HEK293 (cell line): ENCODE results near the gene SAMD4B.

Source experiments
- BCL11A ChIP-seq: fragments of 450-650 bp; formaldehyde crosslinking; IDR thresholded peaks from 2 replicates; pipeline ENCODE4 v1.5.1; 2016; ENCODE audit warnings: low read depth, missing biosample characterization, missing genetic modification characterization
- BCL11B ChIP-seq: fragments of 450-650 bp; formaldehyde crosslinking; IDR thresholded peaks from 2 replicates; pipeline ENCODE4 v1.5.1; 2016; ENCODE audit warnings: low read depth, missing biosample characterization, missing genetic modification characterization
- GFI1B ChIP-seq: fragments of 450-650 bp; formaldehyde crosslinking; IDR thresholded peaks from 2 replicates; pipeline ENCODE4 v1.5.1; 2016; ENCODE audit warnings: missing biosample characterization, missing genetic modification characterization
- IKZF3 ChIP-seq: fragments of 450-650 bp; IDR thresholded peaks from 2 replicates; pipeline ENCODE4 v1.5.0; 2018; ENCODE audit warnings: missing biosample characterization, mild to moderate bottlenecking, missing genetic modification characterization, moderate library complexity
- KLF16 ChIP-seq: fragments of 450-650 bp; formaldehyde crosslinking; IDR thresholded peaks from 2 replicates; pipeline ENCODE4 v1.5.1; 2017; ENCODE audit warnings: missing biosample characterization, missing genetic modification characterization
- KLF8 ChIP-seq: fragments of 450-650 bp; formaldehyde crosslinking; IDR thresholded peaks from 2 replicates; pipeline ENCODE4 v1.5.1; 2016; ENCODE audit warnings: missing biosample characterization, missing genetic modification characterization
- PRDM1 ChIP-seq: fragments of 450-650 bp; formaldehyde crosslinking; IDR thresholded peaks from 2 replicates; pipeline ENCODE4; 2016; ENCODE audit warnings: missing biosample characterization, missing genetic modification characterization
- WT1 ChIP-seq: fragments of 450-650 bp; formaldehyde crosslinking; IDR thresholded peaks from 2 replicates; pipeline ENCODE4 v1.5.1; 2016; ENCODE audit warnings: missing biosample characterization, missing genetic modification characterization
- ZBTB48 ChIP-seq: fragments of 450-650 bp; formaldehyde crosslinking; IDR thresholded peaks from 2 replicates; pipeline ENCODE4 v1.5.1; 2016; ENCODE audit warnings: missing biosample characterization, missing genetic modification characterization
- ZNF19 ChIP-seq: fragments of 450-650 bp; formaldehyde crosslinking; IDR thresholded peaks from 2 replicates; pipeline ENCODE4; 2016; ENCODE audit warnings: missing biosample characterization, missing genetic modification characterization, low read depth
- ZNF211 ChIP-seq: fragments of 450-650 bp; formaldehyde crosslinking; IDR thresholded peaks from 2 replicates; pipeline ENCODE4 v1.5.1; 2016; ENCODE audit warnings: low read depth, missing biosample characterization, missing genetic modification characterization
- ZNF391 ChIP-seq: fragments of 450-650 bp; formaldehyde crosslinking; IDR thresholded peaks from 2 replicates; pipeline ENCODE4 v1.5.1; 2016; ENCODE audit warnings: low read depth, missing biosample characterization, missing genetic modification characterization, borderline replicate concordance
- ZNF776 ChIP-seq: fragments of 450-650 bp; formaldehyde crosslinking; IDR thresholded peaks from 2 replicates; pipeline ENCODE4 v1.5.0; 2017; ENCODE audit warnings: missing biosample characterization, missing genetic modification characterization, borderline replicate concordance
- ZNF785 ChIP-seq: fragments of 450-650 bp; formaldehyde crosslinking; IDR thresholded peaks from 2 replicates; pipeline ENCODE4 v1.5.1; 2016; ENCODE audit warnings: missing biosample characterization, missing genetic modification characterization
- ZSCAN30 ChIP-seq: fragments of 450-650 bp; IDR thresholded peaks from 2 replicates; pipeline ENCODE4 v1.5.1; 2018; ENCODE audit warnings: missing biosample characterization, mild to moderate bottlenecking, missing genetic modification characterization, moderate library complexity
- TF ChIP-seq, protein P1 (sequence below): fragments of 450-650 bp; formaldehyde crosslinking; IDR thresholded peaks from 2 replicates; pipeline ENCODE4 v1.5.1; 2017; ENCODE audit warnings: missing biosample characterization, missing genetic modification characterization
- TF ChIP-seq, protein P2 (sequence below): fragments of 450-650 bp; formaldehyde crosslinking; IDR thresholded peaks from 2 replicates; pipeline ENCODE4 v1.5.1; 2016; ENCODE audit warnings: missing biosample characterization, missing genetic modification characterization
- TF ChIP-seq, protein P3 (sequence below): fragments of 450-650 bp; formaldehyde crosslinking; IDR thresholded peaks from 2 replicates; pipeline ENCODE4 v1.5.1; 2016; ENCODE audit warnings: missing biosample characterization, missing genetic modification characterization
- TF ChIP-seq, protein P4 (sequence below): fragments of 450-650 bp; formaldehyde crosslinking; IDR thresholded peaks from 2 replicates; pipeline ENCODE4 v1.5.1; 2016; ENCODE audit warnings: missing biosample characterization, missing genetic modification characterization
- TF ChIP-seq, protein P5 (sequence below): fragments of 450-650 bp; formaldehyde crosslinking; IDR thresholded peaks from 2 replicates; pipeline ENCODE4 v1.5.1; 2016; ENCODE audit warnings: missing biosample characterization, missing genetic modification characterization
- TF ChIP-seq, protein P6 (sequence below): fragments of 450-650 bp; formaldehyde crosslinking; IDR thresholded peaks from 2 replicates; pipeline ENCODE4 v1.5.1; 2016; ENCODE audit warnings: missing biosample characterization, missing genetic modification characterization, borderline replicate concordance

Gene SAMD4B

DNA sequence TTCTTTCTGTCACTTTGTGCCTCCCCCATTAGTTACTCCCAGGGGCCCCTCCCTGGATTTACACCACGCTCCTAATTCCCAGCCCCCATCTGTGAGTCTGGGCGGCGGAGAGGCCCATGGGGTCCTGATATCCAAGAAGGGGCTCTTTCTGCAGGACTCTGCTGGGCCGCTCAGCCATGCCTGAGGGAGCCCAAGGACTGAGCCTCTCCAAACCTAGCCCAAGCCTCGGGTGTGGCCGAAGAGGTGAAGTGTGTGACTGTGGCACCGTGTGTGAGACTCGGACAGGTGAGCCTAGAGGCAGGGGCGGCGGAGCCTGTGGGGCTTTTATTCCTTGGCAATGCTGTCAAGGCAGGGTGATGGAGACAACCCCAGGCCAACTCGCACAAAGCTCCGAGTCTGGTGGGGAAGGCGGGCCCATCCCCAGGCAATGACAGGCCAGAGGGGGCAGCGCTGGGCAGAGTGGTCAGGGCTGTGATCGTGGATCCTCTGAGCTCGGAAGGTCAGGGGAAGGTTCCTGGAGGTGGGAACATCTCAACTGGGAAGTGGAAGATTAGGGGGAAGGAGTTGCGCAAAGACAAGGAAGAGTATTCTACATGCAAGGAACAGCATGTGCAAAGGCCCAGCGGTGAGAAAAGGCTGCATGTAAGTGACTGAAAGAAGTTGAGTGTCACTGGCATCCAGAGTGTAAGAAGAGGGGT lies 71.8 kb downstream of the SAMD4B start (continued):
- TF ChIP-seq, protein P1, sequence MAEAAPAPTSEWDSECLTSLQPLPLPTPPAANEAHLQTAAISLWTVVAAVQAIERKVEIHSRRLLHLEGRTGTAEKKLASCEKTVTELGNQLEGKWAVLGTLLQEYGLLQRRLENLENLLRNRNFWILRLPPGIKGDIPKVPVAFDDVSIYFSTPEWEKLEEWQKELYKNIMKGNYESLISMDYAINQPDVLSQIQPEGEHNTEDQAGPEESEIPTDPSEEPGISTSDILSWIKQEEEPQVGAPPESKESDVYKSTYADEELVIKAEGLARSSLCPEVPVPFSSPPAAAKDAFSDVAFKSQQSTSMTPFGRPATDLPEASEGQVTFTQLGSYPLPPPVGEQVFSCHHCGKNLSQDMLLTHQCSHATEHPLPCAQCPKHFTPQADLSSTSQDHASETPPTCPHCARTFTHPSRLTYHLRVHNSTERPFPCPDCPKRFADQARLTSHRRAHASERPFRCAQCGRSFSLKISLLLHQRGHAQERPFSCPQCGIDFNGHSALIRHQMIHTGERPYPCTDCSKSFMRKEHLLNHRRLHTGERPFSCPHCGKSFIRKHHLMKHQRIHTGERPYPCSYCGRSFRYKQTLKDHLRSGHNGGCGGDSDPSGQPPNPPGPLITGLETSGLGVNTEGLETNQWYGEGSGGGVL (tag by site-specific recombination) = no peak; the same call in 1 of the 2 replicates
- TF ChIP-seq ZSCAN30 (tag by site-specific recombination) (peak; percentile 98), GFI1B (tag by site-specific recombination) (no peak), IKZF3 (tag by site-specific recombination) (no peak; the same call in 1 of the 2 replicates), ZNF391 (tag by site-specific recombination) (no peak; the same call in 1 of the 2 replicates), KLF16 (no peak), PRDM1 (no peak), ZNF776 (tag by site-specific recombination) (no peak), WT1 (tag by site-specific recombination) (no peak), ZNF785 (tag by site-specific recombination) (0 out of 2 replicates have a peak, but pooled peaks have one; percentile 13), ZNF19 (tag by site-specific recombination) (no peak), ZBTB48 (tag by site-specific recombination) (peak; percentile 3; the same call in 1 of the 2 replicates), ZNF211 (tag by site-specific recombination) (no peak), KLF8 (tag by site-specific recombination) (peak; percentile 61; the same call in 1 of the 2 replicates), BCL11B (tag by site-specific recombination) (peak; percentile 27; the same call in 1 of the 2 replicates), BCL11A (tag by site-specific recombination) (no peak)
- TF ChIP-seq, protein P2, sequence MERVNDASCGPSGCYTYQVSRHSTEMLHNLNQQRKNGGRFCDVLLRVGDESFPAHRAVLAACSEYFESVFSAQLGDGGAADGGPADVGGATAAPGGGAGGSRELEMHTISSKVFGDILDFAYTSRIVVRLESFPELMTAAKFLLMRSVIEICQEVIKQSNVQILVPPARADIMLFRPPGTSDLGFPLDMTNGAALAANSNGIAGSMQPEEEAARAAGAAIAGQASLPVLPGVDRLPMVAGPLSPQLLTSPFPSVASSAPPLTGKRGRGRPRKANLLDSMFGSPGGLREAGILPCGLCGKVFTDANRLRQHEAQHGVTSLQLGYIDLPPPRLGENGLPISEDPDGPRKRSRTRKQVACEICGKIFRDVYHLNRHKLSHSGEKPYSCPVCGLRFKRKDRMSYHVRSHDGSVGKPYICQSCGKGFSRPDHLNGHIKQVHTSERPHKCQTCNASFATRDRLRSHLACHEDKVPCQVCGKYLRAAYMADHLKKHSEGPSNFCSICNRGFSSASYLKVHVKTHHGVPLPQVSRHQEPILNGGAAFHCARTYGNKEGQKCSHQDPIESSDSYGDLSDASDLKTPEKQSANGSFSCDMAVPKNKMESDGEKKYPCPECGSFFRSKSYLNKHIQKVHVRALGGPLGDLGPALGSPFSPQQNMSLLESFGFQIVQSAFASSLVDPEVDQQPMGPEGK (tag by site-specific recombination) = peak; percentile 8; the same call in 1 of the 2 replicates
- TF ChIP-seq, protein P3, sequence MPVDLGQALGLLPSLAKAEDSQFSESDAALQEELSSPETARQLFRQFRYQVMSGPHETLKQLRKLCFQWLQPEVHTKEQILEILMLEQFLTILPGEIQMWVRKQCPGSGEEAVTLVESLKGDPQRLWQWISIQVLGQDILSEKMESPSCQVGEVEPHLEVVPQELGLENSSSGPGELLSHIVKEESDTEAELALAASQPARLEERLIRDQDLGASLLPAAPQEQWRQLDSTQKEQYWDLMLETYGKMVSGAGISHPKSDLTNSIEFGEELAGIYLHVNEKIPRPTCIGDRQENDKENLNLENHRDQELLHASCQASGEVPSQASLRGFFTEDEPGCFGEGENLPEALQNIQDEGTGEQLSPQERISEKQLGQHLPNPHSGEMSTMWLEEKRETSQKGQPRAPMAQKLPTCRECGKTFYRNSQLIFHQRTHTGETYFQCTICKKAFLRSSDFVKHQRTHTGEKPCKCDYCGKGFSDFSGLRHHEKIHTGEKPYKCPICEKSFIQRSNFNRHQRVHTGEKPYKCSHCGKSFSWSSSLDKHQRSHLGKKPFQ (tag by site-specific recombination) = no peak
- TF ChIP-seq, protein P4, sequence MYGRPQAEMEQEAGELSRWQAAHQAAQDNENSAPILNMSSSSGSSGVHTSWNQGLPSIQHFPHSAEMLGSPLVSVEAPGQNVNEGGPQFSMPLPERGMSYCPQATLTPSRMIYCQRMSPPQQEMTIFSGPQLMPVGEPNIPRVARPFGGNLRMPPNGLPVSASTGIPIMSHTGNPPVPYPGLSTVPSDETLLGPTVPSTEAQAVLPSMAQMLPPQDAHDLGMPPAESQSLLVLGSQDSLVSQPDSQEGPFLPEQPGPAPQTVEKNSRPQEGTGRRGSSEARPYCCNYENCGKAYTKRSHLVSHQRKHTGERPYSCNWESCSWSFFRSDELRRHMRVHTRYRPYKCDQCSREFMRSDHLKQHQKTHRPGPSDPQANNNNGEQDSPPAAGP = peak; percentile 60
- TF ChIP-seq, protein P5, sequence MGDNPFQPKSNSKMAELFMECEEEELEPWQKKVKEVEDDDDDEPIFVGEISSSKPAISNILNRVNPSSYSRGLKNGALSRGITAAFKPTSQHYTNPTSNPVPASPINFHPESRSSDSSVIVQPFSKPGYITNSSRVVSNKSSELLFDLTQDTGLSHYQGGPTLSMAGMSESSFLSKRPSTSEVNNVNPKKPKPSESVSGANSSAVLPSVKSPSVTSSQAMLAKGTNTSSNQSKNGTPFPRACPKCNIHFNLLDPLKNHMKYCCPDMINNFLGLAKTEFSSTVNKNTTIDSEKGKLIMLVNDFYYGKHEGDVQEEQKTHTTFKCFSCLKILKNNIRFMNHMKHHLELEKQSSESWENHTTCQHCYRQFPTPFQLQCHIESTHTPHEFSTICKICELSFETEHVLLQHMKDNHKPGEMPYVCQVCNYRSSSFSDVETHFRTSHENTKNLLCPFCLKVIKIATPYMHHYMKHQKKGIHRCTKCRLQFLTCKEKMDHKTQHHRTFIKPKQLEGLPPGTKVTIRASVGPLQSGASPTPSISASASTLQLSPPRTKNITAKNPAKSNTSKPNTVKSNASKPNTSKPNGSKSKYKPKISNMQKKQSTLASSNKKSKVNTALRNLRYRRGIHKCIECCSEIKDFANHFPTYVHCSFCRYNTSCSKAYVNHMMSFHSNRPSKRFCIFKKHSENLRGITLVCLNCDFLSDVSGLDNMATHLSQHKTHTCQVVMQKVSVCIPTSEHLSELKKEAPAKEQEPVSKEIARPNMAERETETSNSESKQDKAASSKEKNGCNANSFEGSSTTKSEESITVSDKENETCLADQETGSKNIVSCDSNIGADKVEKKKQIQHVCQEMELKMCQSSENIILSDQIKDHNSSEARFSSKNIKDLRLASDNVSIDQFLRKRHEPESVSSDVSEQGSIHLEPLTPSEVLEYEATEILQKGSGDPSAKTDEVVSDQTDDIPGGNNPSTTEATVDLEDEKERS (tag by site-specific recombination) = 0 out of 2 replicates have a peak, but pooled peaks have one; percentile 34
- TF ChIP-seq, protein P6, sequence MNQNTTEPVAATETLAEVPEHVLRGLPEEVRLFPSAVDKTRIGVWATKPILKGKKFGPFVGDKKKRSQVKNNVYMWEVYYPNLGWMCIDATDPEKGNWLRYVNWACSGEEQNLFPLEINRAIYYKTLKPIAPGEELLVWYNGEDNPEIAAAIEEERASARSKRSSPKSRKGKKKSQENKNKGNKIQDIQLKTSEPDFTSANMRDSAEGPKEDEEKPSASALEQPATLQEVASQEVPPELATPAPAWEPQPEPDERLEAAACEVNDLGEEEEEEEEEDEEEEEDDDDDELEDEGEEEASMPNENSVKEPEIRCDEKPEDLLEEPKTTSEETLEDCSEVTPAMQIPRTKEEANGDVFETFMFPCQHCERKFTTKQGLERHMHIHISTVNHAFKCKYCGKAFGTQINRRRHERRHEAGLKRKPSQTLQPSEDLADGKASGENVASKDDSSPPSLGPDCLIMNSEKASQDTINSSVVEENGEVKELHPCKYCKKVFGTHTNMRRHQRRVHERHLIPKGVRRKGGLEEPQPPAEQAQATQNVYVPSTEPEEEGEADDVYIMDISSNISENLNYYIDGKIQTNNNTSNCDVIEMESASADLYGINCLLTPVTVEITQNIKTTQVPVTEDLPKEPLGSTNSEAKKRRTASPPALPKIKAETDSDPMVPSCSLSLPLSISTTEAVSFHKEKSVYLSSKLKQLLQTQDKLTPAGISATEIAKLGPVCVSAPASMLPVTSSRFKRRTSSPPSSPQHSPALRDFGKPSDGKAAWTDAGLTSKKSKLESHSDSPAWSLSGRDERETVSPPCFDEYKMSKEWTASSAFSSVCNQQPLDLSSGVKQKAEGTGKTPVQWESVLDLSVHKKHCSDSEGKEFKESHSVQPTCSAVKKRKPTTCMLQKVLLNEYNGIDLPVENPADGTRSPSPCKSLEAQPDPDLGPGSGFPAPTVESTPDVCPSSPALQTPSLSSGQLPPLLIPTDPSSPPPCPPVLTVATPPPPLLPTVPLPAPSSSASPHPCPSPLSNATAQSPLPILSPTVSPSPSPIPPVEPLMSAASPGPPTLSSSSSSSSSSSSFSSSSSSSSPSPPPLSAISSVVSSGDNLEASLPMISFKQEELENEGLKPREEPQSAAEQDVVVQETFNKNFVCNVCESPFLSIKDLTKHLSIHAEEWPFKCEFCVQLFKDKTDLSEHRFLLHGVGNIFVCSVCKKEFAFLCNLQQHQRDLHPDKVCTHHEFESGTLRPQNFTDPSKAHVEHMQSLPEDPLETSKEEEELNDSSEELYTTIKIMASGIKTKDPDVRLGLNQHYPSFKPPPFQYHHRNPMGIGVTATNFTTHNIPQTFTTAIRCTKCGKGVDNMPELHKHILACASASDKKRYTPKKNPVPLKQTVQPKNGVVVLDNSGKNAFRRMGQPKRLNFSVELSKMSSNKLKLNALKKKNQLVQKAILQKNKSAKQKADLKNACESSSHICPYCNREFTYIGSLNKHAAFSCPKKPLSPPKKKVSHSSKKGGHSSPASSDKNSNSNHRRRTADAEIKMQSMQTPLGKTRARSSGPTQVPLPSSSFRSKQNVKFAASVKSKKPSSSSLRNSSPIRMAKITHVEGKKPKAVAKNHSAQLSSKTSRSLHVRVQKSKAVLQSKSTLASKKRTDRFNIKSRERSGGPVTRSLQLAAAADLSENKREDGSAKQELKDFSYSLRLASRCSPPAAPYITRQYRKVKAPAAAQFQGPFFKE (tag by site-specific recombination) = no peak
